ENCODE measurements around the gene SCN10A.

Gene SCN10A

GRCh38 chr3:38655708-38656300 is 160.2 kb downstream of the SCN10A start:
- peak; percentile 49 for DNase-seq (ENCODE audit: low spot score)
- TF ChIP-seq CTCF (IDR thresholded peaks at IDR 0.05; ENCODE audit: extremely low read depth, insufficient read depth, missing control alignments): peak; percentile 57
- in situ Hi-C loops (cut with MboI; ENCODE audit: low pct_unique_long_range_greater_than_20kb, low sequenced_read_pairs, unreplicated experiment): no loop called here

- no peak for TF ChIP-seq CTCF (IDR thresholded peaks at IDR 0.05; ENCODE audit: extremely low read depth, insufficient read depth, missing control alignments)
- no peak for DNase-seq (ENCODE audit: low spot score)
- in situ Hi-C loops (cut with MboI; ENCODE audit: low pct_unique_long_range_greater_than_20kb, low sequenced_read_pairs, unreplicated experiment): no loop called here
These were observed 162.1 kb downstream of the SCN10A start for GRCh38 chr3:38653685-38654537.

GRCh38 chr3:38652934-38653333 is 163.1 kb downstream of the SCN10A start:
- no peak for TF ChIP-seq CTCF (IDR thresholded peaks at IDR 0.05; ENCODE audit: extremely low read depth, insufficient read depth, missing control alignments)
- in situ Hi-C loops (cut with MboI; ENCODE audit: low pct_unique_long_range_greater_than_20kb, low sequenced_read_pairs, unreplicated experiment): no loop called here
- no peak for DNase-seq (ENCODE audit: low spot score)

- DNase-seq (ENCODE audit: low spot score): peak; percentile 85
- TF ChIP-seq CTCF (IDR thresholded peaks at IDR 0.05; ENCODE audit: extremely low read depth, insufficient read depth, missing control alignments): peak; percentile 97
- in situ Hi-C loops (cut with MboI; ENCODE audit: low pct_unique_long_range_greater_than_20kb, low sequenced_read_pairs, unreplicated experiment): no loop called here
These were observed 164.7 kb downstream of the SCN10A start for GRCh38 chr3:38651153-38651789.

GRCh38 chr3:38650248-38650951 is 165.6 kb downstream of the SCN10A start:
- DNase-seq (ENCODE audit: low spot score): peak; percentile 18
- TF ChIP-seq CTCF (IDR thresholded peaks at IDR 0.05; ENCODE audit: extremely low read depth, insufficient read depth, missing control alignments): no peak
- in situ Hi-C loops (cut with MboI; ENCODE audit: low pct_unique_long_range_greater_than_20kb, low sequenced_read_pairs, unreplicated experiment): no loop called here
